NCI-H1048 (cell line): Measurements from ENCODE around the gene CPA4.
"Not testable (repeated sequence)": the region's sequence is repeated elsewhere in the genome, so short reads cannot be mapped to it uniquely, and the experiment has no call there.

Source experiments
- DNase-seq: peaks from one replicate; lab custom pipeline; 2025; lab: John Stamatoyannopoulos, UW

CPA4 gene

GRCh38 chr7:130301501-130302020, 8.6 kb downstream of the CPA4 start:
- no peak for DNase-seq

DNA sequence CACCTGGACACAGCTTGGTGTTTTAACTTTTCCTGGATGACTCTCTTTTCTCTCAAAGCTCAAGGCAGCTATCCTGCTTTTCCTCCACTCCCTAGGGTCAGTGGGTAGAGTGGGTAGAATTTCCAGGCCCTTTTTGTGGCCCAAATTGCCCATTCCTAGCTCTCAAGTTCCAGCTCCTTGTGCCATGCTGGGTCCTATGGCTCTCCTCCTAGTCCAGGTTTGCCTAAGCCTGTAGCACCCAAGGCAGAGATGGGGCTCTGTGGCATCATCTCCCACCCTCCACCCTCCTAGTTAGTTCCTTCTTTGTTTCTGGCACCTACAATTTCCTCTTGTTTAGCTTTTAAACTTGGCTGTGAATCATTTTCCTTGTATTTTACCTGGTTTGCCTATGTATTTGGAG, 9.7 kb downstream of the CPA4 start:
- DNase-seq, result no peak

GRCh38 chr7:130303127-130303526, 10.2 kb downstream of the CPA4 start:
- no peak for DNase-seq

DNA sequence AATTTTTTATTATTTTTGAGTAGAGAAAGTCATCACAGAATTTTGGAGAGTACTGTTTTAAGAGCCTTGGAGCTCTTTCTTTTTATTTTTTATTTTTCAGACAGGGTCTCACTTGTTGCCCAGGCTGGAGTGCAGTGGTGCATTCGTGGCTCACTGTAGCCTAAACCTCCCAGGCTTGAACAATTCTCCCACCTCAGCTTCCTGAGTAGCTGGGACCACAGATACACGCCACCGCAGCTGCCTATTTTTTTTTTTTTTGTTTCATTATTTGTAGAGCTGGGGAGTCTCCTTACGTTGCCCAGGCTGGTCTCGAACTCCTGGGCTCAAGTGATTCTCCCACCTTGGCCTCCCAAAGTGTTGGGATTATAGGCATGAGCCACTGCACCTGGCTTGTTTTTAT, 10.6 kb downstream of the CPA4 start:
- no peak for DNase-seq

GRCh38 chr7:130303982-130304381, 11.0 kb downstream of the CPA4 start:
- no peak for DNase-seq

GRCh38 chr7:130304878-130305277, 11.9 kb downstream of the CPA4 start:
- DNase-seq, result no peak

GRCh38 chr7:130305433-130306042, 12.6 kb downstream of the CPA4 start:
- no peak for DNase-seq

GRCh38 chr7:130309986-130310385, 17.0 kb downstream of the CPA4 start:
- DNase-seq, result no peak

DNA sequence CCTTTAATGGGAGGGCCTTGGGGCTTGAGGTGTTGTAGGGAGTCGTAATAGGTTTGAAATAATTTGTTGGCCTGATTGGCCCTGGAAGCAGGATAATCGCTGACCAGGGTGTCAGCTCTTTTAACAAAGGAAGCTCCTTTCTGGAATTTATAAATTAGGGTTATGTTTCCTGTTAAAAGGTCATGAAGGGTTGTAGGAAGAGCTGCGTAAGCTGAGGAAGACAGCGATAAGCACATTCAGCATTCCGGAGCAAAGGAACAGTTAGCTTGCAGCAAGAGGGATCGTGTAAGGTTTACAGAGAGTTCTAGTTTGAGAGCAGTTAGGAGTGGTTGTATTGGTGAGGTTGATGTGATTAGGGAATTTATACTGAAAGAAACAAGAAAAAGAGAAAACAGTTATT, 21.3 kb downstream of the CPA4 start:
- DNase-seq, result no peak

DNA sequence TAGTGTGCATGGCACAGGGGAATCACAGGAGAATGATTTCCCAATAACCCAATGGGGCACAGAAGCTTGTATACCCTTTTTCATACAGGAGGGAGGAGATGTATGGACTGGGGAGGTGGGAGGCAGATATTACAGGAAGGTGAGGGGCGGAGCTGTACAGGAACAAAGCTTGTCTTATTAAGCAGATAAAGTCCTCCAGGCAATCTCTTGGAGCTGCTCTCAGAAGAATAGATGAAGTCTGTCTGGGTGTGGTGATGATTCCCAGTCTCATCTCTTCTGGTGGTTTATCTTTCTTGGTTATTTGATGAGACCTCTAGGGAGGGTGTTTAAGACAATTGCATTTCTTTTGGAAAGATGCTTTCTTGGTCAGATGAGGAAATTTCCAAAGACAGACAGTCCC, 26.6 kb downstream of the CPA4 start:
- DNase-seq, result no peak

GRCh38 chr7:130321542-130322229, 28.7 kb downstream of the CPA4 start:
- not testable (repeated sequence) for DNase-seq

GRCh38 chr7:130322615-130323014, 29.7 kb downstream of the CPA4 start:
- DNase-seq, result no peak

DNA sequence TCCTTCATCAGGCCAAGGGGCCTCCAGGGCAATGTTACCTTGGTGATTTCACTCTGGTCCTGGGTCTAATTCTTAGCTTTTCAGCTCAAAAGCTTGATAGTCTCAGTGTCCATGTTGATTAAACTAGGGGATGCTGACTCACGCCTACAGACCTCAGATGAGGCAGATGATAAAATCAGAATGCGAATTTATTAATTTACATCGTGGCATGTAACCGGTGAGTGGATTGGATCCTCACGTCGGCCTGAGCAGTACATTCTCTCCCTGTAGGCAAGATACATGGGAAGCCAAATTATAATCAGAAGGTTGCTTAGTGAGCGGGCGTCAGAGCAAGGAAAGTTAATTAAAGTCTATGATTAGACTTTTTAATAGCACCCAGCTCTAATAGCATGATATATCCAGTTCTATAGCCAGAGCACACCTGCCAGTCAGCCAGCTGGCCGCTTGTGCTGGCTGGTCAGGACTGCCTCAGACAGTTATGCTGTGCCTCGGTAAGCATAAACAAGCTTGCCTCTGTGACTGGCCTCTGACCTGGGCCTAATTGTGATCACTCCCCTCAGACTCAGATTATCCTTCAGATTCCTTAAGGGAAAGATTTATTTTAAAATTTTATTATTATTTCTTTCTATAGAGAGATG, 31.5 kb downstream of the CPA4 start:
- no peak for DNase-seq

DNA sequence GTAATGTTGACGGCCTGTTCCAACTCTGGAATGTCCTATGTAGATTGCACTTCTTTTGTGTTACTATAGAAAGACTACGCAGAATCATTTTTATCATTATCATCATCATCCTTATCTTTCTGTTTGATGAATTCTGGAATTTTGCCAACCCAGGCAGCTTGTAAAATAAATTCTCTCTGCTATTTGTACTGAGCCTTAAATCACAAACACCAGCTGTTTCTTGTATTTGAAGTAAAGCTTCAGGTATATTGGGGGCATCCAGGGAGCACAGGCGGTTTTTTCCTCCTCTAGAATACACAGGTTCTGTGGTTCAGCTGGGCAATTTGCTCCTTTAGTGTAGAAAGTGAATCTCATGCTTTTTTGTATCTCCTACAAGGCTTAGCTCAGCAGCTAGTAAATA, 36.7 kb downstream of the CPA4 start:
- no peak for DNase-seq

DNA sequence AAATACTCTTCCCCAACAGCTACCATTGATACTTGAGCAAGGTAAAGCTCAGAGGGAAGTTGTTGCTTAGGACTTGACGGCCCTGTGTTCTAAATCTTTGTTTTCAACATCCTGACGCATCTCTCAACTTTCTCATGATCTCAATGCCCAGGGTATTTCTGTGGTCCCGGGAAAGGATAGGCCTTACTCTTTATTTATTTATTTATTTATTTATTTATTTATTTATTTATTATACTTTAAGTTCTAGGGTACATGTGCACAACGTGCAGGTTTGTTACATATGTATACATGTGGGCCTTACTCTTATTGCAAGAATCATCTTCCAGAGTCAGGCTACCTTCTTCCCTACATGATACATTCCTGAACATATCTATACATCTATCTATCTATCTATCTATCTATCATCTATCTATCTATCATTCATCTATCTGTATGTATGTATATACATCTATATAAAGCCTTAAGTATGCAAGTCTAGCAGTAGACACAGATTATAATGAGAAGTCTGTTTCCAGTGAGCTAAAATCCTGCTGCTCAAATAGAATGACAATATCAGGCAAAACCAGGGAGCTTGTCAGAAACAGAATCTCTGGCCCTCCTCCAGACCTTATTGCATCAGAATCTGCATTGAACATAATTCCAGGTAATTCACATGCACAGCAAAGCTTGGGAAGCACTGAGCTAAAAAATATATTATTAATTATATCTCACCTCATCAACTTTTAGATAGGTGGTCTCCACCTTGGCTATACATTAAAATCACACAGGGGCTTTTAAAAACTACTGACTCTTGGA, 39.5 kb downstream of the CPA4 start:
- DNase-seq, result no peak

GRCh38 chr7:130333832-130334231, 40.9 kb downstream of the CPA4 start:
- no peak for DNase-seq

DNA sequence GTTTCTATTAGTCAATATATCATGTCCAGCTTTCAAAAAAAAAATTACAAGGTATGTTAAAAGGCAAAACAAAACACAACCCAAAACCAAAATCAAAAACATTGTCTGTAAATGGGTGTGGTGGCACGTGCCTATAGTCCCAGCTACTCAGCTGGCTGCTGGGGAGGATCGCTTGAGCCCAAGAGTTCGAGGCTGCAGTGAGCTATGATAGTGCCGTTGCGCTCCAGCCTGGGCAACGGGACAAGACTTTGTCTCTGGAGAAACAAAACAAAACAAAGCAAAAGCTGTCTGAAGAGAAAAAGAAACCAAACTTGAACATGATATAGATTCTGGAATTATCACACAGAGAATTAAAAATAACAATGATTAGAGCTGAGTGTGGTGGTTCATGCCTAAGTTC, 41.3 kb downstream of the CPA4 start:
- no peak for DNase-seq

DNA sequence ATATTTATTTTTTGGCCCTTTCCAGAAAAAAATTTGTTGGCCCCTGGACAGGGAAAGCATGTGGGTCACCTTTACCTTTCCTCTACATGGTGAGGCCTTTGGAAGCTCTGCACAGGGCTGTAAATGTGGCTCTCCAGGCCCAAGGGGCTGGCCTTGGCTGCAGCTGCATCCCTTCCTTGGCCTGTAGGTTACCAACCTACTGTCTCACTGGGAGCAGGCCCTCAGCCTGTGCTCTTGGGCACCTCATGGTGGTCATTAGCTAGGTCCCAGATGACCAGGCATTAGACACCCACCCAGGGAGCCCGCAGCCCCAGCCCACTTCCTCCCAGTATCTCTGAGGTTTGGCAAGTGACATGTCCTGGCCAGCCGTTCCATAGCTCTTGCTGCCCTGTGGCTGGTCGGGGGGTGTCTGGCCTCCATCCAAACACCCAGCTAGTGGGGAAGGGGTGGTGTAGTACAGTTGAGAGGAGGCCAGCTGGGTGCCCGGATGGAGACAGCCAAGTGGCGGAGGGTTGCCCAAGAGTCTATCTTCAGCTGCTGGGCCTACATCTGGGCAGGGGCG, 44.5 kb downstream of the CPA4 start:
- no peak for DNase-seq

DNA sequence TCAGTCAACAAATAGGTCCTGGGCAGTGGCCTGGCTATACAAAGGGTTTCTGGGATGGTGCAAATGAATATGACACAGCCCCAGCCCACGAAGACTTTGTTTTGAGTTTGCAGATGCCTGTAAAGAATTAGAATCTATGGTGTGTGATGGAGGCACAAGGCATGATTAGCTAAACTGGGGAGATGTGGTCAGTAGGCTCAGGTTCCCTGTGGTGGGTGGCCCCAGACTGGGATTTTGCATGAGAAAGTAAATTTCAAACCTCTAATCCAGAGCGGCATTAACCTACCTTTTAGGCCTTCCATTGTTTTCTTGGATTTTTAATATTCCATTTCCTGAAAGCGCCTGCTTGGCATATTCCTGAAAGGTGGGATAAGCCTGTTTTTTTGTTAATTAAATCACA, 45.3 kb downstream of the CPA4 start:
- DNase-seq, result no peak

- DNase-seq, result no peak
These were observed 48.9 kb downstream of the CPA4 start for GRCh38 chr7:130341882-130342281.

- no peak for DNase-seq
These were observed 49.9 kb downstream of the CPA4 start for GRCh38 chr7:130342701-130343380.
